CD4-positive, alpha-beta T cell treated with Interleukin-6 at 100 ng/mL for 8 hours (primary cell): ENCODE results near the gene RAC2.

Experiments used
- DNase-seq: peaks from one replicate; pipeline ENCODE4 v3.0.0-alpha.2; 2020; ENCODE audit warnings: mixed read lengths, low spot score

RAC2 gene

GRCh38 chr22:37187891-37188761, 55.9 kb downstream of the RAC2 start, which contains the start of gene C1QTNF6:
Gene C1QTNF6 (minus strand): TSS chr22:37188247. CDS start chr22:37188213, 34 bp downstream.
- no peak for DNase-seq

GRCh38 chr22:37187552-37187890, 56.5 kb downstream of the RAC2 start:
- DNase-seq = no peak

GRCh38 chr22:37186997-37187522, 57.0 kb downstream of the RAC2 start:
- DNase-seq = no peak

GRCh38 chr22:37186228-37186996, 57.7 kb downstream of the RAC2 start:
- peak; percentile 67 for DNase-seq

GRCh38 chr22:37185646-37186227, 58.3 kb downstream of the RAC2 start:
- DNase-seq = no peak

- no peak for DNase-seq
Observed at GRCh38 chr22:37184816-37185541, 59.1 kb downstream of the RAC2 start.

- DNase-seq = no peak
Observed at GRCh38 chr22:37184380-37184755, 59.7 kb downstream of the RAC2 start.

GRCh38 chr22:37183432-37184379, 60.4 kb downstream of the RAC2 start:
- DNase-seq = no peak

- DNase-seq = no peak
Observed at GRCh38 chr22:37182949-37183245, 61.2 kb downstream of the RAC2 start.

GRCh38 chr22:37182101-37182948, 61.7 kb downstream of the RAC2 start:
- no peak for DNase-seq

- DNase-seq = no peak
Observed at GRCh38 chr22:37181681-37182080, 62.4 kb downstream of the RAC2 start.

- no peak for DNase-seq
Observed at GRCh38 chr22:37180531-37181231, 63.4 kb downstream of the RAC2 start.

GRCh38 chr22:37179622-37180420, 64.2 kb downstream of the RAC2 start:
- no peak for DNase-seq

- no peak for DNase-seq
Observed at GRCh38 chr22:37179126-37179470, 65.0 kb downstream of the RAC2 start.

- no peak for DNase-seq
Observed at GRCh38 chr22:37178350-37179125, 65.5 kb downstream of the RAC2 start.

GRCh38 chr22:37177755-37178154, 66.3 kb downstream of the RAC2 start:
- no peak for DNase-seq

GRCh38 chr22:37177221-37177620, 66.8 kb downstream of the RAC2 start:
- DNase-seq = no peak
